VCaP (cell line): ENCODE measurements around the gene AKAP6.

Experiments used
- H3K27ac ChIP-seq: fragments of 450-650 bp; 2 replicates; pipeline ENCODE4 v1.5.1; 2017
- TF ChIP-seq, protein P1 (sequence below): fragments of 450-650 bp; conservative IDR thresholded peaks from 2 replicates; pipeline ENCODE4 v1.5.1; 2017; ENCODE audit warnings: mild to moderate bottlenecking, moderate library complexity

The AKAP6 gene

GRCh38 chr14:32375663-32376062 lies 46.6 kb downstream of the AKAP6 start:
- no peak overlapping the region for H3K27ac ChIP-seq
- TF ChIP-seq, protein P1, sequence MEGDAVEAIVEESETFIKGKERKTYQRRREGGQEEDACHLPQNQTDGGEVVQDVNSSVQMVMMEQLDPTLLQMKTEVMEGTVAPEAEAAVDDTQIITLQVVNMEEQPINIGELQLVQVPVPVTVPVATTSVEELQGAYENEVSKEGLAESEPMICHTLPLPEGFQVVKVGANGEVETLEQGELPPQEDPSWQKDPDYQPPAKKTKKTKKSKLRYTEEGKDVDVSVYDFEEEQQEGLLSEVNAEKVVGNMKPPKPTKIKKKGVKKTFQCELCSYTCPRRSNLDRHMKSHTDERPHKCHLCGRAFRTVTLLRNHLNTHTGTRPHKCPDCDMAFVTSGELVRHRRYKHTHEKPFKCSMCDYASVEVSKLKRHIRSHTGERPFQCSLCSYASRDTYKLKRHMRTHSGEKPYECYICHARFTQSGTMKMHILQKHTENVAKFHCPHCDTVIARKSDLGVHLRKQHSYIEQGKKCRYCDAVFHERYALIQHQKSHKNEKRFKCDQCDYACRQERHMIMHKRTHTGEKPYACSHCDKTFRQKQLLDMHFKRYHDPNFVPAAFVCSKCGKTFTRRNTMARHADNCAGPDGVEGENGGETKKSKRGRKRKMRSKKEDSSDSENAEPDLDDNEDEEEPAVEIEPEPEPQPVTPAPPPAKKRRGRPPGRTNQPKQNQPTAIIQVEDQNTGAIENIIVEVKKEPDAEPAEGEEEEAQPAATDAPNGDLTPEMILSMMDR, result no peak

- no peak overlapping the region for H3K27ac ChIP-seq
- TF ChIP-seq, protein P1, result no peak
These were observed 48.0 kb downstream of the AKAP6 start for GRCh38 chr14:32377046-32377646.

- TF ChIP-seq, protein P1, result no peak
- no peak overlapping the region for H3K27ac ChIP-seq
These were observed 49.2 kb downstream of the AKAP6 start for GRCh38 chr14:32378284-32378683.

DNA sequence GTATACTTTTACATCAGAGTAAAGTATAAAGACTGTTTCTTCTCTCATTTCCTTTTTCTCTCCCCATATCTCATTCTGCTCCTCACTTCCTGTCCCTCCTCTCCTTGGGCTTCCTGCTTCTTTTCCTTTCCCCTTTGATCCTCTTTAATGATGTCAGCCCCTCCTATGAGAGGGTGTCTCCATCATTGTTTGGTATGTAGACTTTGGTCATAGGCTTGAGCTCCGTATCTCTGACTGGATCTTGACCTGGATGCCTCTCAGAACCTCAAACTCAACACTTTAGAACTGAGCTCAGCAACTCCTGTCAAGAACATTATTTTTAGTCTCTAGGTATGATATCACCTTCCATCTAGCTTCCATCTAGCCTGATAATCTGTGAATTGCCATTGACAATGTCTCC lies 50.3 kb downstream of the AKAP6 start:
- TF ChIP-seq, protein P1, result no peak
- H3K27ac ChIP-seq, result no peak overlapping the region

GRCh38 chr14:32381869-32382268 lies 52.8 kb downstream of the AKAP6 start:
- no peak overlapping the region for H3K27ac ChIP-seq
- TF ChIP-seq, protein P1, result no peak

DNA sequence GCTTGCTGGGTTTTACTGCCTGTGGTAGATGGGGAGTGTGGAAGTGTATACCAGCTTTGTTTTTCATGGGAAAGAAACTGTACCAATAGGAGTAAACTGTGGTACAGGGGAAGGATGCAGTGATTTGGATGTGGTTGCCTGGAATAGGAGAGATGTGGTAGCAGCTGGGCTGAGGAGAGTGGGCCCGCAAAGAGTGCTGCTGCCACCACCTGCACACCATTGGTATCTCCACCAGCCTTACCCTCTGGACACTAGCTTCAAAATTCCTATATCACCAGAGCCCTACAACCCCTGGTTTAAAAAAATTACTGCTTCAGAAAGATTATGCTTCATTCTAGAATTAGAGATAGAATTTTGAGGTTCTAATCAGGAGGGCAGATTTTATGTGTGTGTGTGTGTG lies 53.6 kb downstream of the AKAP6 start:
- TF ChIP-seq, protein P1, result peak; percentile 87
- H3K27ac ChIP-seq, result no peak overlapping the region

DNA sequence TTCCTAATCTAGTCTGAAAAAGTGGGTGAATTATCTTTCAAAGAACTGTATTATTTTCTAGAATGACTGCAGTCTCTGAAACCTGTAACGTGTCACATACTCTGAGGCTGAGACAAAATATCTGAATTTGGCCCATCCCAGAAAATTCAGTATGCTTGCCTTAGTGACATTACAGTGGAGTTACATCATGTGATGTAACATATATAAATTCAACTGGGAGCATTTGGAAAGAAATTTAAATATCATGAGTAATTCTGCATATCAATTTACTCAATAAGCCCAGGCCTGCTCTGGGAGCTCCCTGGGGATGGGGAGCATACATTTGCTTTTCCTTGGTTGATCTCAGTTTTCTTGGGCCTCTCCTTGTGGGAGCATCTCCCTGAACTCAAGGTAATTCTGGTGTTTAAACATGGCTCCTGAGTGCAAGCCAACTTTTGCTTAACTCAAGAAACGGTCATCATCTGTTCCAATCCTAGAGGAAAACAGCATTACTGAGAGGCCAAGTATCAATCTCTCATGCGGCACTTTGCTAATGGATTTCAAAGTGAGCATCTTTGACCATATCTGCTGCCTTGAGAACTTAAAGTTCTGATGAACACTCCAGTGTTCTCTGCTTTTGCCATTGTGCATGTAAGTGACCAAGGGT lies 54.4 kb downstream of the AKAP6 start:
- TF ChIP-seq, protein P1, result no peak
- H3K27ac ChIP-seq, result no peak overlapping the region
